Measurements from ENCODE around the gene AMPD2.

AMPD2 gene

DNA sequence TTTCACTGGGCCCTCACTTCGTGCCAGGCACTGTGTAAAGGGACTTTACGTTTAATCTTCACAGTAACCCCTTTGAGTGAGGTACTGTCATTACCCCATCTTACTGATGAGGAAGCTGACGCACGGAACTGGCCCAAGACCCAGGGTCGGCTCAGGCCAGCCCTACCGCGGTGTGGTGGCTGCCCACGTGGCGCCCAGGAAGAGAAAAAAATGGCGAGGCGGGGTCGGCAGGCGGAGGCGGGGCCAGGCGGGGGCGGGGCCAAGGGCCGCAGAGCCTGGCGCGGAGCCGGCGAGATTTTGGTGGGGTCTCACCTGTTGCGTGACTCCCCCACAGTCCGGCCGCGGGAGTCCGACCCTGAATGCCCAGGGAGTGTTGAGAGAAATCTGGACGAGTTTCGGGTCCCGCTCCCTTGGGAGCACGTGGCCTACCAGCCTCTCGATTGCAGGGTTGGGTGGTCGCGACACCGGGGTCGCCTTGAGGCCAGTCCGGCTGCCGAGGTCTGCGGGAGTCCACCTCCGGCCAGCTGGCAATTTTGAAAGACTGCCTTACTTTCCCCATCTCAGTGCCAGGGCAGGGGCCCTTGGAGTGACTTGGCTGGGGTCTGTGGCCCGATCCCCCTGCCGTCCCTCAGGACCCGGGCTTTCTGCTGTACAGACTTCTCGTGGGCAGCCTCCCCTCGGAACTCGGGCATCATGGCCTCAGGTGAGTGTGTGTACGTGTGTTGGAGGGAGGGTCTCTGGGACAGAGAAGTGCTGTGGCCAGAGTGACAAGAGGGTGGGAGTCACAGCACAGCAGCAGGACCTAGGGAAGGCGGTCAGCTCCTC is at the start of gene AMPD2, which contains the start of gene GNAT2:
Gene AMPD2 (plus strand): TSS at position 262 of the 825 bp plus-strand sequence. CDS start 1,339 bp downstream, outside the sequence.
Gene GNAT2 (minus strand): TSS at position 41 of the 825 bp plus-strand sequence. CDS start 6,746 bp downstream, outside the sequence.
- no peak for FAIRE-seq

DNA sequence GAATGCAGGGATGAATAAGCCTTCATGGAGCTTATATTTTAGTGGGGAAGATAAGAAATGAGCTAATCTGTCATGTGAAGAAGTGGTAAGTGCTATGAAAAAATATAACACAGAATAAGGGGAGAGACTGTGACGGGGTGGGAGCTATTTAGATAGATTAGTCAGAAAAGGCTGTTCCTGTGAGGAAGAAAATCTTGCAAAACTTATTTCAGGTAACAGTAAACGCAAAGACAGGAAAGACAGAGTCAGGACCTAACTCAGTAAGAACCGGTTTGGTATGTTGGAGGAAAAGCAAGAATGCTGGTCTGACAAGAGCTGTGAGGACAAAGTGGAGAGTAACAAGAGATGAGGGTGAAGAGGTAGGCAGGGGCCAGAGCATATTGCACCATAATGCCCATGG is 49.2 kb upstream of the AMPD2 start:
- FAIRE-seq = no peak

DNA sequence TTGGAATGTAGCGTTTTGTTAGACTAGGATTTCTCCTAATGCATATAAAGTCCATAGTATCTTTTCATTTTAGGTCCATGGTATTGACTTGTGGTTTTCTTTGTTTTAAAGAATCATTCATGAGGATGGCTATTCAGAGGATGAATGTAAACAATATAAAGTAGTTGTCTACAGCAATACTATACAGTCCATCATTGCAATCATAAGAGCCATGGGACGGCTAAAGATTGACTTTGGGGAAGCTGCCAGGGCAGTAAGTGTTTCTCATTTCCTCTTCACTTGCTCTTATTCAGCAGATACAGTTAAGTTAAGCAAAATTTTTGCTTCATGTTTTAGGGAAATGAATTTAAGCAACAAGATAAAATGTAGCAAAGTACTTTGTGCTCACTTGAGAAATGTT is 45.9 kb upstream of the AMPD2 start:
- FAIRE-seq = no peak

DNA sequence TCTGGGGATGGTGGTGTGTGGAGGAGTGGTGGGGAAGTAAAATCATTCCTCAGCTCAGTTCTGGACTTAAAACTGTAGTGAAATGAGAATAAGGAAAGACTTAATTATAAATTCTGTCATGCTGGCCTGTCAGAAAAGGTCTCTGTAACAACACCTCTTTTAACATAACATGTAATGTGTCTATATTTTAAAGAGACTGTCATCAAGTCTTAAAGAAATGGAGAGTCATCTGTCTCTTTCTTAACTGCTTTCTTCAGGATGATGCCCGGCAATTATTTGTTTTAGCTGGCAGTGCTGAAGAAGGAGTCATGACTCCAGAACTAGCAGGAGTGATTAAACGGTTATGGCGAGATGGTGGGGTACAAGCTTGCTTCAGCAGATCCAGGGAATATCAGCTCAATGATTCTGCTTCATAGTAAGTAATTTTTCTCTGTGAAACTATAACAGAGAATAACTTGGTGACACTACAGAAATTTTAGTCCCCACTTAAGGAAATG is 40.6 kb upstream of the AMPD2 start:
- no peak for FAIRE-seq

DNA sequence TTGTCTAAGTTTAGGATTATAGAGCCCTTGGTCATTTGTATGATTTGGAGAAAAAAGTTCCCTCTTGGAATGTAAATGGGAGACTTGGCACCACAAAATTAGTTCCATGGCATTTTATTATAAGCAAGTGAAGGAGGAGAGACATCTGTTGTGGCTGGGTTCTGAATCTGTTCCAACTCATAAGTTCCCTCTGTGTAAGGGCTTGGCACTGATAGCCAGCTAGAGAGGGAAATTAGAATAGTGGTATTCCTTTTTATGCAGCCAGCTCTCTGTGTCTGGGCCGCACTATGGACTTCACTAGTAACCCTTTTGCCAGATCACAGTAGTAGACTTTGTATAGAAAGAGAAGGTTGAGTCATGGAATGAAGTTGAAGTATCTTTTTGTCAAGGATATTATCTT is 40.1 kb upstream of the AMPD2 start:
- no peak for FAIRE-seq

DNA sequence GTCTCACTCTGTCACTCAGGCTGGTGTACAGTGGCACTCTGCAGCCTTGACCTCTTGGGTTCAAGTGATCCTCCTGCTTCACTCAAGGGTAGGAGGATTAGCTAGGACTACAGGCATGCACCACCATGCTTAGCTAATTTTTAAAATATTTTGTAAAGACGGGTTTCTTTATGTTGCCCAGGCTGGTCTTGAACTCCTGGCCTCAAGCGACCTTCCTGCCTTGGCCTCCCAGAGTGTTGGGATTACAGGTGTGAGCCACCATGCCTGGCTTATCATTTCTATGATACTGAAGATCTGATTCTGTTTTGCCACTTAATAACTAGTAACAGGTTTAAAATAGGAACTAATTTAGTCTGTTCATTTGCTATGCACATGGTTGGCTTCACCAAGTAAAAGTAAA is 37.6 kb upstream of the AMPD2 start:
- FAIRE-seq = no peak

DNA sequence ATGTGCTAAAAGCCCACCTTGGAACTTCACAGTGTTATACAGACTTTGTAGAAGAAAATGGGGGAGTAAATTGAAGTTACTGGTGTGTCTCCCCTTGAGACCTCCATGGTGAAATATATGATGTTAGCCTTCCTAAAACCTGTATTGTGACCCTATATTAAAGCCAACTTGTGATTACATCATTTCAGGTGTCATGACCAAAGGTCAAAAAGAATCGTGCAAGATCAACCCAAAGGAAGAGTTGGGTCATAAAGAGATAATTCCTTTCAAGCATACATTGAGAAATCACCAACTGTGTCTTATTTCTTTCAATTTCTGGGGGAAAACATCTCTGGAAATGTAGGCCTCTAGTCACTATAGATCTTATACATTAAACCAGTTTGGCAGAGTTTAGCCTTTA is 34.9 kb upstream of the AMPD2 start:
- FAIRE-seq = no peak

DNA sequence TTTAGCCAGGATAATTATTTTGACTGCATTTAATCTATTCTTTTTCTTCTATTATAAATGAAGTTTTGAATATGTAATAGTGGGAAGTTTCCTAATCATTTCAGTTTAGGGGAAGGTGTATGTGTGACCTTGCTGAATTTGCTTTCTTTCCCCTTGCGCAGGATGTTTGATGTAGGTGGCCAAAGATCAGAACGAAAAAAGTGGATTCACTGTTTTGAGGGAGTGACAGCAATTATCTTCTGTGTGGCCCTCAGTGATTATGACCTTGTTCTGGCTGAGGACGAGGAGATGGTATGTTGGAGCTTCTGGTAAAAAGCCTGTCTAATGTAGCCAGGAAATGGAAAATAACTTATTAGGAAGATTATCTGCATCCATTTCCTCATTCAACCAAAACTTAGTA is 33.6 kb upstream of the AMPD2 start:
- no peak for FAIRE-seq

DNA sequence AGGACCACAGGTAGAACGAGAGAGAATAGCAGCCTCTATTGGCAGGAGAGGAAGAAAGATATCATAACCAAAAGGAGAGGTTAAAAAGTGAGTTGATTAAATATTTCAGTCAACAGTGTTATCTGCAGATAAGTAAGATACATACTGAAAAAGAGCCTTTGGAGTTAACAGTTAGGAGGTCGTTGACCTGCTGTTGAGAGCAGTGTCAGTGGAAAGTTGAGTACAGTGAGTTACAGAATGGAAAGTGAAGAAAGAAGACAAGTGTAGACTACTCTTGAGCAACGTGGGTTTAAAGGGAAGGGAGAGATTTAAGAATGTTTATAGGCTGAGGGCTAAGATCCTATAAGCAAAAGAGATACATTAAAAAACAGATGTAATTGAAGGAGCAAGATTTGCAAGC is 30.5 kb upstream of the AMPD2 start:
- FAIRE-seq = no peak

DNA sequence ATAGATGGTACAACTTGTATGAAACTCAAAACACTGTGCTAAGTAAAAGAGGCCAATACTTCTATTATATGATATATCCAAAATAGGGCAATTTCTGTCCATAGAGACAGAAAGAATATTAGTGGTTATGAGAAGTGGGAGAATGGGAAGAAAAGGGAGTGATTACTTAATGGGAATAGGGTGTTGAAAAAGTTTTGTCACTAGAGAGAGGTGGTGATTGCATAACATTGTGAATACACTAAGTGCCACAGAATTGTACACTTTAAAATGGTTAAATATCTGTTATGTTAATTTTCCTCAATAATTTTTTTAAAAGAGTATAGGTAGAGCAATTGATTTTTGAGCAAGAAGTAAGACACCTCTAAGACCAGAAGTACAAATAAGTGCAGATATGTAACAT is 30.0 kb upstream of the AMPD2 start:
- FAIRE-seq = no peak

DNA sequence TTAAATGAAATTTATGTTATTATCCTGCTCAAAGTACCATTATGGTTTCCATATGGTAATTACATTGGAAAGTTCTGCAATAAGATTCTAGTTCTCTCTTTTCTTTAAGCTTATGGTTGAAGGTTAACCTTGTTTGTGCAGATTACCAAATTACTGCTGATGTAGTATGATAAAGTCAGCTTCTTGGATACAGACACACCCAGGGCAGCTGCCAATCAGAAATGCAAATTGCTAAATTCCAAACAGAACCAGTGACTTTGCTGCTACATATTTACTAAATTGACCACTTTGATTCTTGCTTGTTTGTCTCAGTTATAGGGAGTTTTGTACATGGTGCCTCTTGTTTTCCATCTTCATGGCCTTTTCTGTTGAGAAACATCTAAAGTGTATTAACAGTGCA is 26.7 kb upstream of the AMPD2 start:
- no peak for FAIRE-seq

DNA sequence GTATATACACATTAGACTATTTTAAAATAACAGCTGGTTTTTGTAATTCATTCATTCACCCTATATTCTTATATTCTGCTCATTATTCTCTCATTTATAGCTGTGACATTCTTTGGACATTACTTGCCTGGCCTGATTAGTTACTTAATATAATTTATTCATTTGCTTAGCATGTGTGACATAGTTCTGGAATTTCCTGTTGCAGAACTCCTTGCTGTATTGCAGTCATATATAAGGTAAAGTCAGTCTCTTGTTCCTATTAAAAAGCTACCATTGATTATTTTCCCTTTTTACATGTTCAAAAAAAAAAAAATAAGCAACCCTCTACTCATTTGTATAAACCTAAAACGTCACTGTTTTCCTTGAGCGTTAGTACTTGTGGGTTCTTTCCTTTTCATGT is 24.1 kb upstream of the AMPD2 start:
- FAIRE-seq = no peak

DNA sequence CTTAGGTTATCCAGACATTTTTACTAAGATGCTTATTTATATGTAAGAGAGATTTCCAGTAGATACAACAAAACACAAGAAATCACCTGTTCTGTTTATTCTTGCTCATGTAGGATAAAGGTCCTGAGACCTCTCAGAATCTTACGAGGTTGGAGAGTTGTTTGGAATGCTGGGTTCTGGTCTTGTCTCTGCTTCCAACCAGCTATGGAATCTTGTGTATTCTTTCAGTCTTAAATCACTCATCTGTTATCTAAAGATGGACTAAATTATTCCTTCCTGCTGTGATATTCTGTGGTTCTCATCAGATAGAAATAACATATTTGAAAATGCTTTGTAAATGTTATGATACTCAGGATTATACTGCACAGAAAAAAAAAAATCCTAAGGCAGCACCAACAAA is 21.5 kb upstream of the AMPD2 start:
- no peak for FAIRE-seq

DNA sequence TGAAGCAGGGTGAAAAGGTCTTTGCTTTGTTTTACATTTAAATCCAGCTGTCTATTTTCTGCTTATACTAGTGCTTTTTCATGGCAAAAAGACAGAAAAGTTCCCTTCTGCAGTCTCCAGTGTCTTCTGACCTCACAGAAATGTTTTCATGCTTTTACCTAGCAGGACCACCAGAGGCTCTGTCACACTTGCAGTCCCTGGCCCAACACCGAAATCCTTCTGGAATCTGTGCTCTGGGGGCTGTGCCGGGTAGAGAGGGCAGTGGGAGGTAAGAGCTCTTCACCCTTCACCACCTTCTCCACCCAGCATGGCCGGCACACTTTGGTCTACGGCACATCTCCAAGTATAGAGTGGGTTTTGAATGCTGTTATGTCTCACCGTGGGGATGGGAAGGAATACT is 21.0 kb upstream of the AMPD2 start:
- no peak for FAIRE-seq

DNA sequence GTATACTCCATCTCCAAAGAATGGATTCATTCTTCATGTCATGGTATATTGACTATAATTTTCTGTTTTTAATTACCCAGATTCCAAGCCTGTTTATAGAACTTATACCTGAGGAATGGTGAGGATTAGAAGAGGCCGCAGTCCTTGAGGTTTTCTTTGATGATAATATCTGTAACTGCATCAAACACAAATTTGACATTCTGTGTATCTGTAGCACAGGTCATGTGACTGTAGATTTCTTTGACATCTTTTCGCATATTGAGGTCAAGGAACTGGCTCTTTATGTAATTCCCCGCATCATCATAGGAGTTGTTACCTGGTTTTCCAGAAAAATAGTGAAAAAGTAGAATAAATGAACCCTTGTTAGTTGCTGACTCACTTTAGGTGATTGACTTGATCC is 16.4 kb upstream of the AMPD2 start:
- no peak for FAIRE-seq

DNA sequence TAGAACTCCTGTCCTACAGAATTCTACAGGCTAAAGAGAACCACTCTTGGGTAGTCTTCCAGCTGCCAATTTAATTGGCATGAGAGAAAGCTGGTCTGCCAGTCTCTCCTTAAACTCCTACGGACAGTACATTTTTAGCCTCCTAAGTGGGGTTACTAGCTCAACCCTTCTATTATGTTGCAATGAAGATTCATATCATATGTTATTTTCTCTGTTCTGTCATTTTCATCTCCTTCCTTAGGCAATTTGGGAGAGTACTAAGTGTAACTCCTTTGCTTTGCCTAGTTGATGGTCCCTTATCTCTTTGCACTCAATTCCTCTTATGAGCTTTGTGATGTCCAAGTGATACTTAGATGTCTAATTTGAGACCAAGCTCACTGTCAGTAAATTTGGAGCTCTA is 14.3 kb upstream of the AMPD2 start:
- no peak for FAIRE-seq

DNA sequence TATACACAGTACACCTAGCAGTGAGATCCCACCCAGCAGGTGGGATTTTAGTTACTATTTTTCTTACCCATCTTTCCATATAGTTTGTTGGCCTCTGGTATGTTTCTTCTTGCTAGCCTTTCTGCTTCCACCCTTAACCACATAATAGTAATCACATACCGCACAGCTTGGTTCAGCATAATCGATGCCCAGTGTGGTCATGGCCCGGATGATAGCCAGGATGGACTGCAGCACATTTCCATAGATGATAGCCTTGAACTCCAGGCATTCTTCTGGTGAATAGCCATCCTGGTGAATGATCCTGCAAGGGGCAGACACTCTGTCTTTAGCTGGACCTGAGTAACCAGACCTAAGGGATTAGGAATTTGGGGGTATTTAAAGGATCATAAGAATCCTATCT is 9.8 kb upstream of the AMPD2 start:
- FAIRE-seq = no peak

DNA sequence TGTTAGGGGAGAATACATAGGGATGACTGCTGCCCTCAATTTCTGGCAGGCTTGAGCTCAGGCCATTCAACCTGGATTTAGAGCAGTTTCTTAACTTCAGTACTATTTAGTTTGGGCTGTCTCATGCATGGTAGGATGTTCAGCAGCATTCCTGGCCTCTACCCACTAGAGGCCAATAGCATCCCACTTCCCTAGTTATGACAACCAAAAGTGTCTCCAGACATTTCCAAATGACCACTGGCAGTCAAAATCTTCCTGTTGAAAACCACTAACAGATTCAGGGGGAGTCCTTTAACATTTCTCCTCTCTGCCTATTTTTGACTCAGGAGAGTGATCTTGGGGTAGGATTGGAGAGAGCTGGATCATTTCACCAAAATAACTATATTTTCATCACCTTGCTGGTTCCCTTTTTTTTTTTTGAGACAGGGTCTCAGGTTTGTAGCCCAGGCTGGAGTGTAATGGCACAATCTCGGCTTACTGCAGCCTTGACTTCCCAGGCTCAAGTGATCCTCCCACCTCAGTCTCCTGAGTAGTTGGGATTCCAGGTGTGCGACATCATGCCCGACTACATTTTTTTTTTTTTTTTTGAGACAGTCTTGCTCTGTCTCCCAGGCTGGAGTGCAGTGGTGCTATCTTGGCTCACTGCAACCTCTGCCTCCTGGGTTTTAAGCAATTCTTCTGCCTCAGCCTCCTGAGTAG is 8.9 kb upstream of the AMPD2 start:
- FAIRE-seq = no peak

DNA sequence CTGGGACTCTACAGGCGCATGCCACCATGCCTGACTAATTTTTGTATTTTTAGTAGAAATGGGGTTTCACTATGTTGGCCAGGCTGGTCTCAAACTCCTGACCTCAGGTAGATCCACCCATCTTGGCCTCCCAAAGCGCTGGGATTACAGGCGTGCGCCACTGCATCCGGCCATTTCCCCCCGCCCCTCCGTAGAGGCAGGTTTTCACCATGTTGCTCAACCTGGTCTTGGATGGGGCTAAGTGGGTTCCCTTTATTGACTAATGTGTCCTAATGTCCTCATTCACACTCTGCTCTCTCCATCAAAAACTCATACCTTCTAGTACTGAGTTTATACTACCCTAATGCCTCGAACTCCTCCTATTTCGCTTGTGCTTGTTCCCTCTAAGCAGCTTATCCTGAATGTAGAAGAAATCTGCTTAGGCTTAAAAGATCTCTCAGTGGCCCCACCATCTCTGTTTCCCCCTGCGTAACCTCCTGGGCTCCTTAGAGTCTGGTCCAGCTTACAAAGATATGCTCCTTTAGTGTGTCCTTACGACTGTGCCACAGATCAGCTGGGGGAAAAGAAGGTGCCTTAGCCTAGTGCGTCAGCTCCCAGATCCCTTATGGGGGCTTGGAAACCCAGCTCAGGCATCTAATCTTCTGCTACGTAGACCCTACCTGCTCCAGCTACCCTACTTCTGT is 8.2 kb upstream of the AMPD2 start:
- no peak for FAIRE-seq

DNA sequence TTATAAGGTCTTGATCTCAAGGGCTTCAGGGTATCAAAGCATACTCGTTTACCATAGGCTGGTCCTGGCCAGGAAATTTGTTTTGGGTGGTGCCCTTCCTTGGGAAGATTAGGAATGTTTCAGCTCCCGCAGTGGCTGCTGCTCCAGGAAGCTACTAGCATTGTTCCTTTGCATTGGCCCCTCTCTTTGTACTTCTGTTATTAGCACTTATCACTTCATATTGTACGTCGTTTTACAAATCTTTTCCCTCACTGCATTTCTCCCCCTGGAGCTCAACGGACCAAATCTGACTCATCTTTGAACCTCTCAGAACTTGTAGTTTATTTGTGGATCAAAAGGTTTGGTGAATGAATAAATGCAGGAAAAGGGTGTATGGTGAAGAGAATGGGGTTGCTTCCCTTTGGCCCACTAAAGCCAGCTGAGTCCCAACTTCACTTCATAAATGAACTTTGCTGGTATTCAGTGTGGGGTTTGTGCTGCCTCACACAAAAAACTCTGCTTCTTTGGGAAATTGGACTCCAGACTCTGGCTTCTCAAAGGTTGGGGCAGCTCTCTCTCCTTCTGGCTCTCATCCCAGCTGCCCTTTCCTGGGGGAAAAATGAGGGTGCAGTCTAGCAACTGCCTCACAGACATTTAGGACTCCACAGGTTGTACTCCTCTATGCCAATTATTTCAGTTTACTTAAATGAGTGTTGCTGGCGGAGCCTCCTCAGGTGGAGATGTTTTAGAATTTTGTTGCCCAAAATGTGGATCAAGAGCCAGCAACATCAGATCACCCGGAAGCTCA is 6.1 kb upstream of the AMPD2 start:
- FAIRE-seq = no peak

DNA sequence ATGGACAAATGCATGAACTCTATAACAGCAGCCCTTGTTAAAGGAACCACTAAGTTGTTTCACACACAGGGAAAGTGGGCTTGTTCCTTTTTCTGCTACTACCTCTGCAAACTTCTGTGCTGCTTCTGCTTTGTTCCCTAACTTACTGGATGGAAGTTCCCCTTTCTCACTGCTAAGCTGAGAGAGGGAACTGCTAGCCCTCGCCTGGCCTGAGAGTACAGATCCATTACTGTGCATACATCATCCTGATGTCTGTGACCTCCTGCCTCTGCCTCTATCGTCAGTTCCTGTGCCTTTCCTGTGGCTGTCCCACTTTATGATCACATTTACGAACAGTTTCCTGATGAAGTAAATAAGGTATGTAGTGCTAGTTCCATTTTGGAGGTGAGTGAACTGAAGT is 3.8 kb upstream of the AMPD2 start:
- no peak for FAIRE-seq

DNA sequence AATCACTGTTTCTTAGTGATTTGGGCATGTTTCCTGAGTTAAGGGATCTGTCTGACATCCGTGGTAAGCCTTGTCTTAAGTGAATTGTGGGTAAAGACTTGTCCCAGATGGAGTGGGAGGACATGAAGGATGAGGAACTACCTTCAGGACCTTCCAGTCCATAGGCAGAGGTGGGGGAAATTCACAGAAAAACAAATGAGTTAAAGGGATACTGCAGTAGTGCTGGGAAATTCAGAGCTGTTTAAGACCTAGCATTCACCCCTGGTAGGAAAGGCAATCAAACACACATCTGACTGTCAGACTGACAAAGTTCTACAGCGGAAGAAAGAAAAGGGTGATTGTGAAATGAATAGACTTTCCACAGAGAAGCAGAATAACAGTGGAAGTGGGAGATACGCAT is 3.2 kb upstream of the AMPD2 start:
- FAIRE-seq = no peak

DNA sequence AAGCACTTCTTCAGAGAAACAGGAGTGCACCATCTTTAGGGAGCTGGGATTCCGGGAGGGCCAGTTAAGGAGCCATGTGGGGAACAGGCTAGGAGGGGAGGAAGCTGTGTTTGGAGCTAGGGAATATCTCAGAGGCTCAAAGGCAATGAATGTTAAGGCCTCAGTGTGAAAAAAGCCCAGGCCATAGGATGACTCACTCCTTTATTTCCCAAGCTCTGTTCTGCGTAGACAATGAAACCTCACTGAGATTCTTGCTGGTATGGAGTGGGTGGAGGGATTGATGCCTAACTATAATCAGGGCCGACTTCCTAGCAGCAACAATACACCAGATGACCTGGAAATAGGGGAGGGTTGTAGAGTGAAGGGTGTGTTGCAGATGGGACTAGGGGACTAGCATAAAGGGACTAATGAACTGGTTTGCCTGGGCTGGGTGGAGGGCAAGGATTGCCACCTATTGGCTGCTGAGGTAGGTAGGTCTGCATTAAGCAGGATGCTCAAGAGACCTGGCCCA is 2.3 kb upstream of the AMPD2 start:
- no peak for FAIRE-seq

All from G401.6 (cell line).